PC-3 (cell line): ENCODE measurements around the gene AGBL5.

ENCODE experiments used
- EZH2 ChIP-seq: fragments of 300-600 bp; sonication (generic); IDR thresholded peaks from one replicate; pipeline ENCODE4 v1.6.1; 2017; ENCODE audit warnings: antibody characterized with exemption, mild to moderate bottlenecking, low read length; ENCODE audit not compliant: unreplicated experiment
- TF ChIP-seq, protein P1 (sequence below): fragments of 300-600 bp; sonication (generic); conservative IDR thresholded peaks from 2 replicates; pipeline ENCODE4 v1.5.1; 2017; ENCODE audit warnings: antibody characterized with exemption, low read depth, mild to moderate bottlenecking, low read length

DNA sequence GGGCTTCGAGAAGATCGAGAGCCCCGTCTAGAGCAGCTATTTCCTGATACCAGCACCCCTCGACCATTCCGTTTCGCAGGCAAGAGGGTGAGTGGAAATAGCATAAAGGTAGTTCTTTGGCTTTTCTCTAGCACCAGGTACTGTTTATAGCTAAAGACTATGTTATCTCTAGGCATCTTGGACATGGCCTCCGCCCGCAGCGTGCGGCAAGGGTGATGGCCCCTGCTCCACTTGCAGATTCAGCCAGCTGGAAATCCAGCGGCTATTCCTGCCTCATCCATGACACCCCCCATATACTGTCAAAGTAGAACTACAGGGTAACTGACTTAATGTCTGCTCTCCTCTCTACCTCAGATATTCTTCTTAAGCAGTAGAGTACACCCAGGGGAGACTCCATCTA is 3.3 kb downstream of the AGBL5 start:
- TF ChIP-seq, protein P1, sequence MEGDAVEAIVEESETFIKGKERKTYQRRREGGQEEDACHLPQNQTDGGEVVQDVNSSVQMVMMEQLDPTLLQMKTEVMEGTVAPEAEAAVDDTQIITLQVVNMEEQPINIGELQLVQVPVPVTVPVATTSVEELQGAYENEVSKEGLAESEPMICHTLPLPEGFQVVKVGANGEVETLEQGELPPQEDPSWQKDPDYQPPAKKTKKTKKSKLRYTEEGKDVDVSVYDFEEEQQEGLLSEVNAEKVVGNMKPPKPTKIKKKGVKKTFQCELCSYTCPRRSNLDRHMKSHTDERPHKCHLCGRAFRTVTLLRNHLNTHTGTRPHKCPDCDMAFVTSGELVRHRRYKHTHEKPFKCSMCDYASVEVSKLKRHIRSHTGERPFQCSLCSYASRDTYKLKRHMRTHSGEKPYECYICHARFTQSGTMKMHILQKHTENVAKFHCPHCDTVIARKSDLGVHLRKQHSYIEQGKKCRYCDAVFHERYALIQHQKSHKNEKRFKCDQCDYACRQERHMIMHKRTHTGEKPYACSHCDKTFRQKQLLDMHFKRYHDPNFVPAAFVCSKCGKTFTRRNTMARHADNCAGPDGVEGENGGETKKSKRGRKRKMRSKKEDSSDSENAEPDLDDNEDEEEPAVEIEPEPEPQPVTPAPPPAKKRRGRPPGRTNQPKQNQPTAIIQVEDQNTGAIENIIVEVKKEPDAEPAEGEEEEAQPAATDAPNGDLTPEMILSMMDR, result no peak
- no peak for TF ChIP-seq EZH2
